ENCODE measurements around the gene CCSER1.
"Not testable (repeated sequence)": the region's sequence is repeated elsewhere in the genome, so short reads cannot be mapped to it uniquely, and the experiment has no call there.

CCSER1 gene

GRCh38 chr4:90457817-90458216 lies 330.6 kb downstream of the CCSER1 start:
- no peak for DNase-seq

- no peak for DNase-seq
These were observed 331.4 kb downstream of the CCSER1 start for GRCh38 chr4:90458576-90458975.

GRCh38 chr4:90474484-90474883 lies 347.3 kb downstream of the CCSER1 start:
- DNase-seq = no peak

GRCh38 chr4:90476019-90476418 lies 348.8 kb downstream of the CCSER1 start:
- DNase-seq = no peak

- no peak for DNase-seq
These were observed 349.4 kb downstream of the CCSER1 start for GRCh38 chr4:90476586-90476985.

GRCh38 chr4:90484894-90485293 lies 357.7 kb downstream of the CCSER1 start:
- DNase-seq = not testable (repeated sequence)

GRCh38 chr4:90486346-90486745 lies 359.2 kb downstream of the CCSER1 start:
- no peak for DNase-seq

GRCh38 chr4:90495211-90495610 lies 368.0 kb downstream of the CCSER1 start:
- no peak for DNase-seq

GRCh38 chr4:90495936-90496335 lies 368.7 kb downstream of the CCSER1 start:
- DNase-seq = no peak

GRCh38 chr4:90498175-90498574 lies 371.0 kb downstream of the CCSER1 start:
- no peak for DNase-seq

- DNase-seq = no peak
These were observed 376.5 kb downstream of the CCSER1 start for GRCh38 chr4:90503677-90504076.

GRCh38 chr4:90515191-90515590 lies 388.0 kb downstream of the CCSER1 start:
- DNase-seq = no peak

- DNase-seq = no peak
These were observed 401.4 kb downstream of the CCSER1 start for GRCh38 chr4:90528551-90528950.

- no peak for DNase-seq
These were observed 409.2 kb downstream of the CCSER1 start for GRCh38 chr4:90536408-90536807.

- no peak for DNase-seq
These were observed 410.3 kb downstream of the CCSER1 start for GRCh38 chr4:90537491-90537890.

GRCh38 chr4:90540536-90540935 lies 413.3 kb downstream of the CCSER1 start:
- no peak for DNase-seq

GRCh38 chr4:90542216-90542615 lies 415.0 kb downstream of the CCSER1 start:
- DNase-seq = no peak

GRCh38 chr4:90543419-90544170 lies 416.4 kb downstream of the CCSER1 start:
- no peak for DNase-seq

- DNase-seq = no peak
These were observed 417.4 kb downstream of the CCSER1 start for GRCh38 chr4:90544532-90545045.

- no peak for DNase-seq
These were observed 418.2 kb downstream of the CCSER1 start for GRCh38 chr4:90545380-90545779.

GRCh38 chr4:90546114-90546513 lies 418.9 kb downstream of the CCSER1 start:
- DNase-seq = no peak

- no peak for DNase-seq
These were observed 443.4 kb downstream of the CCSER1 start for GRCh38 chr4:90570615-90571014.

GRCh38 chr4:90572996-90573395 lies 445.8 kb downstream of the CCSER1 start:
- DNase-seq = no peak

- DNase-seq = no peak
These were observed 448.2 kb downstream of the CCSER1 start for GRCh38 chr4:90575371-90575770.

GRCh38 chr4:90580326-90580725 lies 453.1 kb downstream of the CCSER1 start:
- no peak for DNase-seq

Data from stimulated activated CD4-positive, alpha-beta T cell treated with anti-CD3 and anti-CD28 coated beads, Interleukin-4, amount 100 ng/mL, for 4 hours (primary cell).